Naive thymus-derived CD4-positive, alpha-beta T cell (primary cell): ENCODE measurements around the gene BPIFB1. TPM values are rescaled to one million over a fixed set of nuclear protein-coding genes. Genes with fewer than 3 reads are reported as not detected.

Experiments
- ATAC-seq: fragments of 150-1000 bp; cut with Tn5 transposase; 2 replicates; pipeline ENCODE4 v1.10.0; 2021; ENCODE audit warnings: mild to moderate bottlenecking, moderate library complexity
- CTCF ChIA-PET: fragments of 350-600 bp; sonication (Branson Sonifier 250); formaldehyde crosslinking; loops from one replicate; lab custom pipeline; 2021; ENCODE audit warnings: antibody characterized with exemption; lab: Charles Lee
- POLR2A ChIA-PET: fragments of 350-600 bp; sonication (Branson Sonifier 250); formaldehyde crosslinking; loops from one replicate; lab custom pipeline; 2021; ENCODE audit warnings: antibody characterized with exemption, inconsistent platforms; lab: Charles Lee
- DNase-seq, 9 donors: peaks; one replicate each; pipeline versions ENCODE4 v3.0.0 to v3.0.0-alpha.2; 2020 to 2022; ENCODE audit warnings: mixed read lengths in 1 of 9
- H3K27ac ChIP-seq: one replicate; pipeline ENCODE4 v1.7.0; 2013; ENCODE audit warnings: mild to moderate bottlenecking, low read depth, low read length, moderate library complexity
- H3K27me3 ChIP-seq, 2 donors: one replicate each; pipeline ENCODE4 v1.7.0; 2013; ENCODE audit warnings: low read length in 2 of 2, mild to moderate bottlenecking in 2 of 2, moderate library complexity in 2 of 2; ENCODE audit not compliant: control insufficient read depth in 2 of 2, insufficient read depth in 2 of 2
- H3K36me3 ChIP-seq, 3 experiments: 1 replicate in 2 of 3; 2 replicates in 1 of 3; pipeline ENCODE4 v1.7.0; 2013; ENCODE audit warnings: low read length in 3 of 3, mild to moderate bottlenecking in 3 of 3, moderate library complexity in 1 of 3; ENCODE audit not compliant: insufficient read depth in 3 of 3, control insufficient read depth in 2 of 3
- H3K4me1 ChIP-seq, 2 donors: one replicate each; pipeline ENCODE4 v1.7.0; 2013; ENCODE audit warnings: low read length in 2 of 2, mild to moderate bottlenecking in 2 of 2, moderate library complexity in 1 of 2; ENCODE audit not compliant: control insufficient read depth in 2 of 2, insufficient read depth in 2 of 2
- H3K4me3 ChIP-seq: 2 replicates; pipeline ENCODE4 v1.7.0; 2013; ENCODE audit warnings: mild to moderate bottlenecking, low read length
- H3K9me3 ChIP-seq, 3 experiments: 1 replicate in 2 of 3; 2 replicates in 1 of 3; pipeline ENCODE4 v1.7.0; 2013; ENCODE audit warnings: low read length in 3 of 3; ENCODE audit not compliant: control insufficient read depth in 2 of 3
- H3K27ac Mint-ChIP-seq, 9 donors: one replicate each; pipeline ENCODE4 v1.8.0; 2020 to 2022; ENCODE audit warnings: mixed read lengths in 9 of 9, mild to moderate bottlenecking in 8 of 9, moderate library complexity in 5 of 9, inconsistent platforms in 2 of 9
- H3K27me3 Mint-ChIP-seq, 5 donors: one replicate each; pipeline ENCODE4 v1.8.0; 2021 to 2022; ENCODE audit warnings: mixed read lengths in 5 of 5, mild to moderate bottlenecking in 1 of 5
- H3K36me3 Mint-ChIP-seq, 5 donors: one replicate each; pipeline ENCODE4 v1.8.0; 2020 to 2022; ENCODE audit warnings: mixed read lengths in 5 of 5, mild to moderate bottlenecking in 3 of 5, inconsistent platforms in 1 of 5
- H3K4me1 Mint-ChIP-seq, 7 donors: one replicate each; pipeline ENCODE4 v1.8.0; 2020 to 2022; ENCODE audit warnings: mixed read lengths in 7 of 7, mild to moderate bottlenecking in 3 of 7, inconsistent platforms in 1 of 7
- H3K4me3 Mint-ChIP-seq, 10 donors: one replicate each; pipeline ENCODE4 v1.8.0; 2020 to 2022; ENCODE audit warnings: mild to moderate bottlenecking in 10 of 10, mixed read lengths in 10 of 10, moderate library complexity in 6 of 10, inconsistent platforms in 2 of 10
- H3K9me3 Mint-ChIP-seq, 11 donors: one replicate each; pipeline ENCODE4 v1.8.0; 2020 to 2022; ENCODE audit warnings: mixed read lengths in 11 of 11, mild to moderate bottlenecking in 4 of 11, inconsistent platforms in 1 of 11, moderate library complexity in 1 of 11
- intact Hi-C, 2 donors: fragments of 100-400 bp; cut with micrococcal nuclease; formaldehyde crosslinking; loops; one replicate each; pipeline ENCODE4 v1.15.1; 2023
- polyA plus RNA-seq, 2 donors: library from polyadenylated mRNA; unstranded; fragments of 300-500 nt; fragmentation: Illumina TruSeq; gene quantifications; one replicate each; pipeline ENCODE4 v1.2.3, GENCODE V29; 2021
- total RNA-seq, 6 experiments: library from RNA in 5 of 6; stranded (reverse) in 5 of 6; gene quantifications; 1 replicate in 5 of 6; 2 replicates in 1 of 6; pipeline ENCODE4 v1.2.3 and lab custom pipeline; 2021 to 2026

Gene BPIFB1
- total and polyA plus RNA-seq, 7 experiments from 2014 or later, result not detected

DNA sequence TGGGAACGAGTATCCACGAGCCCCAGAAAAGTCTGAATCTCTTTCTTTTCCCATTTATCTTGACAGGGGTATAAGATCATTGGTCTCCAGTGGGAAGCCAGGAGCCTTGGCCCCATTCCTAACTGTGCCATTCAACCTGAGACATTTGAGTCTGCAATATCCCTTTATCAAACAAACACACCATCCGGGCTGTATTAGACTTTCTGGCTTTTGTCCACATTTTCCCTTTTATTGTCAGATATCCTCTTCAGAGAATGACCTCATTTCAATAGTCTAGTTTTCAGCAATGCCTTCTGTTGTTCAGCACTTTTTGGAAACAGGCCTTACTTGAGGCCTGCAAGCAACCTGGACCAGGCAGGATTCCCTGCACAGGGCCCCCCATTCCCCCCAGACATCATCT lies 31.5 kb upstream of the BPIFB1 start:
- H3K36me3 ChIP-seq, result no peaks in the 10 kb centered on the region
- CTCF ChIA-PET, result interaction anchor here (0.6 kb wide), 1 partner anchor 11 kb away, joined by 3 read pairs; no protein-coding TSS in a partner anchor
- H3K27ac Mint-ChIP-seq, result no peak overlapping the region

DNA sequence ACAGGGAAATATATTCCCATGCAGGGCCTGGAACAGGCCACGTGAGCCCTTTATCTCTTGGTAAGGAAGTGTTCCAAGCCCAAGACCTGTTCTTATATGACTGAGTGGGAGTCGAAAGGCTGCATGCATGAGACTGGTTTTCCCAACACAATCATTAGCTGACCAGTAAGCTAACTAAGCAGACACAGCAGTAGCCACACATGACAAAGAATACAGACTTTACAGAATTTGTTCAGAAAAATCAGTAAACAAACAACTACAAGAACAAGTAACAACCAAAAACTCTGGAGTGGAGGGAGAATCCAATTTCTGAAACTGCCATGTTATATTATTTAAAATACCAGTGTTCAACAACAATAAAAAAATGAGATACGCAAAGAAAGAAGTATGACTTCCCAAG lies 30.6 kb upstream of the BPIFB1 start:
- H3K36me3 Mint-ChIP-seq, result peaks cover 0 to 5% (median 0%) of the 10 kb centered on the region in 5 donors
- H3K4me3 ChIP-seq, result no peak overlapping the region
- ChIA-PET CTCF (no interaction called here), POLR2A (no interaction called here)
- DNase-seq (no peak), ATAC-seq (no peak)
- H3K4me1 ChIP-seq, result no peaks in the 10 kb centered on the region
- H3K9me3 ChIP-seq, result no peaks in the 10 kb centered on the region
- no peaks in the 10 kb centered on the region for H3K27me3 ChIP-seq
- H3K9me3 Mint-ChIP-seq, result peaks cover 0 to 8% (median 3%) of the 10 kb centered on the region in 11 donors
- peaks cover 0 to 2% (median 0%) of the 10 kb centered on the region in 7 donors for H3K4me1 Mint-ChIP-seq
- intact Hi-C loops, result no loop called here
- no peak overlapping the region for H3K27ac ChIP-seq
- no peak overlapping the region for H3K4me3 Mint-ChIP-seq
- no peak overlapping the region for H3K27ac Mint-ChIP-seq
- H3K27me3 Mint-ChIP-seq, result peaks cover 0 to 25% (median 11%) of the 10 kb centered on the region in 5 donors
- H3K36me3 ChIP-seq, result no peaks in the 10 kb centered on the region

More for the DNA sequence above, 31.5 kb upstream of the BPIFB1 start:
- Mint-ChIP-seq H3K4me3 (no peak overlapping the region), H3K36me3 (peaks cover 0 to 5% (median 0%) of the 10 kb centered on the region in 5 donors), H3K27me3 (peaks cover 0 to 16% (median 11%) of the 10 kb centered on the region in 5 donors), H3K9me3 (peaks cover 0 to 8% (median 3%) of the 10 kb centered on the region in 11 donors), H3K4me1 (peaks cover 0 to 2% (median 0%) of the 10 kb centered on the region in 7 donors)
- DNase-seq (no peak), ATAC-seq (no peak)
- POLR2A ChIA-PET, result no interaction called here
- intact Hi-C loops, result no loop called here
- Histone ChIP-seq H3K4me3 (no peak overlapping the region), H3K27me3 (no peaks in the 10 kb centered on the region), H3K27ac (no peak overlapping the region), H3K9me3 (no peaks in the 10 kb centered on the region), H3K4me1 (no peaks in the 10 kb centered on the region)

DNA sequence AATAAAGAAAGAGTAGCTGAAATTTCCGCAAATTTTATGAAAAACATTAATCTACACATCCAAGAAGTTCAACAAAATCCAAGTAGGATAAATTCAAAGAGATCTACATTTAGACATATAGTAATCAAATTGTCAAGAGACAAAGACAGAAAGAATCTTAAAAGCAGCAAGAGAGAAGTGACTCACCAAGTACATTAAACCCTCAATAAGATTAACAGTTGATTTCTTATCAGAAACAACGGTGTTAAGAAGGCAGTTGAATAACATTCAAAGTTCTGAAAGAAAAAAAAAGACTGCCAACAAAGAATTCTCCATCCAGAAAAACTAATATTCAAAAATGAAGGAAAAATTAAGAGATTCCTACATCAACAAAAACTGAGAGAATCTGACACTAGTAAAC lies 28.0 kb upstream of the BPIFB1 start:
- CTCF ChIA-PET, result no interaction called here
- H3K27me3 ChIP-seq, result no peaks in the 10 kb centered on the region
- H3K36me3 Mint-ChIP-seq, result peaks cover 0 to 5% (median 0%) of the 10 kb centered on the region in 5 donors

DNA sequence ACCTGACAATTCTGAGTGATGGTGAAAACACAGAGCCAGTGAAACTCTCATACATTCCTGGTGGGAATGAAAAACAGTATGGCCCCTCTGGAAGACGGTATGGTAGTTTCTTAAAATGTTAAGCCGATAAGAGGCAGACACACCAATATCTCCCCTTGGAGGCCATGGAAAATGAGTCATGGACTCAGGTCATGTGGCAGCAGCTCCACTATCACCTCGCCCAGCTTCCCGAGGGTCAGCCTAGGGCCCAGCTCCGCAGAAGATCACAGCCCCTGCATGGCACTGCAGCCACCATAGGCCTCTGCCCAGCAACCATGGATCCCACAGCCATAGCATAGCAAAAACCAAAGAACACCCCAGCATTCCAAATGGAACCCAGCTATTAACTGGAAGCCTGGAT lies 25.8 kb upstream of the BPIFB1 start:
- Mint-ChIP-seq H3K4me3 (no peak overlapping the region), H3K27ac (no peak overlapping the region), H3K4me1 (peaks cover 0 to 8% (median 0%) of the 10 kb centered on the region in 7 donors), H3K27me3 (peaks cover 6 to 46% (median 25%) of the 10 kb centered on the region in 5 donors), H3K36me3 (peaks cover 0 to 5% (median 3%) of the 10 kb centered on the region in 5 donors), H3K9me3 (peaks cover 0 to 17% (median 3%) of the 10 kb centered on the region in 11 donors)
- ChIA-PET POLR2A (no interaction called here), CTCF (no interaction called here)
- intact Hi-C loops, result no loop called here
- H3K27me3 ChIP-seq, result no peaks in the 10 kb centered on the region
- no peaks in the 10 kb centered on the region for H3K4me1 ChIP-seq
- H3K4me3 ChIP-seq, result no peak overlapping the region
- ATAC-seq (no peak), DNase-seq (no peak)
- H3K27ac ChIP-seq, result no peak overlapping the region
- H3K9me3 ChIP-seq, result peaks cover 0 to 4% (median 0%) of the 10 kb centered on the region in 3 experiments
- H3K36me3 ChIP-seq, result no peaks in the 10 kb centered on the region

More for the DNA sequence above, 28.0 kb upstream of the BPIFB1 start:
- Histone ChIP-seq H3K27ac (no peak overlapping the region), H3K36me3 (no peaks in the 10 kb centered on the region), H3K4me3 (no peak overlapping the region), H3K9me3 (no peaks in the 10 kb centered on the region), H3K4me1 (no peaks in the 10 kb centered on the region)
- Mint-ChIP-seq H3K9me3 (peaks cover 0 to 8% (median 2%) of the 10 kb centered on the region in 11 donors), H3K27ac (no peak overlapping the region), H3K4me1 (peaks cover 0 to 4% (median 0%) of the 10 kb centered on the region in 7 donors), H3K4me3 (no peak overlapping the region), H3K27me3 (peaks cover 0 to 32% (median 11%) of the 10 kb centered on the region in 5 donors)
- no peak for DNase-seq
- POLR2A ChIA-PET, result no interaction called here
- no peak for ATAC-seq
- intact Hi-C loops, result no loop called here

DNA sequence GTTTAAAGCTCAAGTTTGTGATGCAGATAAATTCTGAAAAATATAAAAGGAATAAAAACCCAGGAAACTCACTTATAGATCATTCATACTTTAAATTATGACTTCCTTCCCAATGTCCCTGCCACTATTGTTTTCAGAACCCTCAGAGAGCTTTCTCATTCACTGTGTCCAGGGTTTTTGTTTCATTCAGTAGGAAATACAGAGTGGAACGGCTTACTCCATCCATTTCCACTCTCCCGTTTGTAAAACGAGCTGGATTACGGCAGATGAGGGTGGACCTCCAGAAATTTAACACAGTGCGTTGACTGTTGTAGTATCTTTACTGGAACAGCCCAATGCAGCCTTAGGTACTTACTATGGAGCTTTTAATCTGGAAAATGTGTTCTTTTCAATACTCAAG lies 23.6 kb upstream of the BPIFB1 start:
- intact Hi-C loops, result no loop called here
- Histone ChIP-seq H3K4me1 (no peaks in the 10 kb centered on the region), H3K4me3 (no peak overlapping the region), H3K36me3 (no peaks in the 10 kb centered on the region), H3K27ac (no peak overlapping the region), H3K27me3 (no peaks in the 10 kb centered on the region), H3K9me3 (peaks cover 0 to 4% (median 0%) of the 10 kb centered on the region in 3 experiments)
- ATAC-seq, result no peak
- Mint-ChIP-seq H3K9me3 (peaks cover 0 to 12% (median under 1%) of the 10 kb centered on the region in 11 donors), H3K4me3 (no peak overlapping the region), H3K27ac (no peak overlapping the region), H3K27me3 (peaks cover 6 to 52% (median 25%) of the 10 kb centered on the region in 5 donors), H3K4me1 (peaks cover 0 to 10% (median 0%) of the 10 kb centered on the region in 7 donors), H3K36me3 (peaks cover 0 to 3% (median under 1%) of the 10 kb centered on the region in 5 donors)
- CTCF ChIA-PET, result no interaction called here
- POLR2A ChIA-PET, result no interaction called here
- DNase-seq, result no peak

DNA sequence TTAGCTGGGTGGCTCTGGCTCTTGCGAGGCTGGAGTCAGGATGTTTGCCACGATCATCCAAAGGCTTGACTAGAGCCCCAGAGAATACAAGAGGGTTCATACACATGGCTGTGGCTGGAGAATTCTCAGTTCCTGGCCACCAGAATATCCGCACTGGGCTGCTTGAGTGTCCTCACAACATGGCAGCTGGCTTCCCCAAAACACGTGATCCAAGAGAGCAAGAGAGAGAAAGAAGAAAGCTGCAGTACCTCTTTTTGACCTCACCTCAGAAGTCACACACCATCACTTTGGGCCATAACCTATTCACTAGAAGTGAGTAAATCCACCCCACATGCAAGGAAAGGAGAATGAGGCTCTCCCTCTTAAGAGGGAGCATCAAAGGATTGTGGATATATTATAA lies 21.5 kb upstream of the BPIFB1 start:
- Mint-ChIP-seq H3K4me1 (peaks cover 0 to 8% (median 0%) of the 10 kb centered on the region in 7 donors), H3K9me3 (peaks cover 0 to 11% (median 0%) of the 10 kb centered on the region in 11 donors), H3K27me3 (peaks cover 6 to 40% (median 20%) of the 10 kb centered on the region in 5 donors), H3K4me3 (no peak overlapping the region), H3K27ac (no peak overlapping the region), H3K36me3 (peaks cover 0 to 3% (median 0%) of the 10 kb centered on the region in 5 donors)
- Histone ChIP-seq H3K27ac (no peak overlapping the region), H3K4me3 (no peak overlapping the region), H3K4me1 (no peaks in the 10 kb centered on the region), H3K27me3 (no peaks in the 10 kb centered on the region), H3K9me3 (peaks cover 0 to 4% (median 0%) of the 10 kb centered on the region in 3 experiments), H3K36me3 (no peaks in the 10 kb centered on the region)
- intact Hi-C loops, result no loop called here
- ChIA-PET CTCF (no interaction called here), POLR2A (no interaction called here)
- no peak for DNase-seq
- no peak for ATAC-seq

DNA sequence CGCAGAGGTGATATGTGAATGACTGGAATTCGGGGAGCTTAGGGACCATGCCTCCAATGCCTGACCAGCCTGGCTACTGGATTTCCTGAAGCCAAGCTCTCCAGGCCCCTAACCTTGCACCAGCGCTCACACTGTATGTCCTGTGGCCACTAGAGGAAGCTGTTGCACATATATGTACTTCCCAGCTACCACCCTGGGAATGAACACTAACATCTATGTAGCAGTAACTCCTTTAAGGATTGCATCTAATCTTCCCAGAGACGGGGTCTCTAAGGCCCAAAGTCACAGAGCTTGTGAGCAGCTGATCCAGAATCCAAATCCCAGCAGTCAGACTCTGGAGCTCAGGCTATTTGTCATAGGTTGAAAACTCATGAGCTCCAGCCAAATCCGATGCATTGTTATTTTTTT lies 20.4 kb upstream of the BPIFB1 start:
- H3K27ac Mint-ChIP-seq, result no peak overlapping the region
- no peak overlapping the region for H3K27ac ChIP-seq
- H3K36me3 Mint-ChIP-seq, result peaks cover 0 to 3% (median 0%) of the 10 kb centered on the region in 5 donors
- no peak overlapping the region for H3K4me3 ChIP-seq
- ChIA-PET POLR2A (no interaction called here), CTCF (interaction anchor here (0.7 kb wide), 1 partner anchor 11 kb away, joined by 3 read pairs; no protein-coding TSS in a partner anchor)
- H3K27me3 Mint-ChIP-seq, result peaks cover 9 to 33% (median 22%) of the 10 kb centered on the region in 5 donors
- no peaks in the 10 kb centered on the region for H3K36me3 ChIP-seq
- DNase-seq (no peak), ATAC-seq (peak; percentile 63)
- H3K4me1 ChIP-seq, result no peaks in the 10 kb centered on the region
- peaks cover 0 to 11% (median 0%) of the 10 kb centered on the region in 11 donors for H3K9me3 Mint-ChIP-seq
- intact Hi-C loops, result no loop called here
- H3K4me3 Mint-ChIP-seq, result no peak overlapping the region
- H3K27me3 ChIP-seq, result no peaks in the 10 kb centered on the region
- peaks cover 0 to 4% (median 0%) of the 10 kb centered on the region in 3 experiments for H3K9me3 ChIP-seq
- peaks cover 0 to 8% (median 0%) of the 10 kb centered on the region in 7 donors for H3K4me1 Mint-ChIP-seq
